SK-N-SH (cell line): ENCODE measurements around the gene VPS36. TPM values are rescaled to one million over a fixed set of nuclear protein-coding genes. Genes with fewer than 3 reads are reported as not detected.

Experiments used
- CTCF ChIA-PET: fragments of 300-600, 350-600 bp; formaldehyde crosslinking; extraction: SDS; loops from one replicate; lab custom pipeline; 2021; lab: Yijun Ruan, JAX
- POLR2A ChIA-PET: fragments of 350-600 bp; sonication (Branson Sonifier 250); formaldehyde crosslinking; extraction: SDS; loops from one replicate; lab custom pipeline; 2020; ENCODE audit warnings: antibody characterized with exemption, inconsistent platforms; lab: Yijun Ruan, JAX
- DNase-seq: peaks from one replicate; pipeline ENCODE4 v3.0.0; 2012
- H2AFZ ChIP-seq: fragments of 200-600 bp; sonication (generic); 2 replicates; pipeline ENCODE4 v1.8.1; 2016; ENCODE audit warnings: antibody characterized with exemption, mild to moderate bottlenecking, low read depth
- H3F3A ChIP-seq: fragments of 200-600 bp; sonication (generic); replicated peaks from 2 replicates; pipeline ENCODE3; 2016; ENCODE audit warnings: antibody characterized with exemption, mild to moderate bottlenecking; ENCODE audit not compliant: insufficient read depth
- H3K27ac ChIP-seq, 2 experiments: fragments of 200-500 bp in 1 of 2; fragments of 200-600 bp in 1 of 2; sonication (Bioruptor generic) in 1 of 2; sonication (generic), shearing (Covaris generic) in 1 of 2; 2 replicates each; pipeline versions ENCODE4 v1.5.1 to v1.6.1; 2014 to 2016; ENCODE audit warnings: low read depth in 2 of 2, inconsistent platforms in 1 of 2, low read length in 1 of 2, mild to moderate bottlenecking in 1 of 2, mixed read lengths in 1 of 2
- H3K27me3 ChIP-seq: fragments of 200-600 bp; sonication (generic), shearing (Covaris generic); 2 replicates; pipeline ENCODE4 v1.6.1; 2016; ENCODE audit warnings: mixed run types; ENCODE audit not compliant: insufficient read depth
- H3K36me3 ChIP-seq, 2 experiments: fragments of 200-500 bp in 1 of 2; fragments of 200-600 bp in 1 of 2; sonication (Bioruptor generic) in 1 of 2; sonication (generic) in 1 of 2; replicated peaks in 1 of 2; 2 replicates each; pipeline versions ENCODE3 to v1.5.1; 2014 to 2016; ENCODE audit warnings: low read length in 1 of 2, mild to moderate bottlenecking in 1 of 2; ENCODE audit not compliant: insufficient read depth in 2 of 2, control insufficient read depth in 1 of 2
- H3K4me1 ChIP-seq, 2 experiments: fragments of 200-500 bp in 1 of 2; fragments of 200-600 bp in 1 of 2; sonication (Bioruptor generic) in 1 of 2; sonication (generic), shearing (Covaris generic) in 1 of 2; 2 replicates each; pipeline versions ENCODE4 v1.5.1 to v1.6.1; 2014 to 2016; ENCODE audit warnings: low read depth in 1 of 2, low read length in 1 of 2, mixed run types in 1 of 2; ENCODE audit not compliant: insufficient read depth in 2 of 2, control insufficient read depth in 1 of 2
- H3K4me2 ChIP-seq: fragments of 200-600 bp; sonication (generic), shearing (Covaris generic); 2 replicates; pipeline ENCODE4 v1.6.1; 2017; ENCODE audit warnings: mixed run types
- H3K4me3 ChIP-seq, 2 experiments: fragments of 200-500 bp in 1 of 2; fragments of 200-600 bp in 1 of 2; sonication (Bioruptor generic) in 1 of 2; sonication (generic), shearing (Covaris generic) in 1 of 2; 2 replicates each; pipeline versions ENCODE4 v1.5.1 to v1.8.1; 2014 to 2016; ENCODE audit warnings: low read depth in 2 of 2, inconsistent platforms in 1 of 2, low read length in 1 of 2, mild to moderate bottlenecking in 1 of 2, mixed read lengths in 1 of 2, moderate library complexity in 1 of 2
- H3K79me2 ChIP-seq: fragments of 200-600 bp; sonication (generic); 2 replicates; pipeline ENCODE4 v1.8.1; 2017; ENCODE audit warnings: mild to moderate bottlenecking; ENCODE audit not compliant: insufficient read depth
- H3K9ac ChIP-seq: fragments of 200-600 bp; sonication (generic); 2 replicates; pipeline ENCODE4 v1.6.1; 2017; ENCODE audit warnings: mixed run types
- H3K9me2 ChIP-seq: fragments of 200-600 bp; sonication (generic); 2 replicates; pipeline ENCODE4 v1.6.1; 2017; ENCODE audit warnings: mixed run types
- H3K9me3 ChIP-seq: fragments of 200-600 bp; sonication (generic); 2 replicates; pipeline ENCODE4 v1.6.1; 2017; ENCODE audit warnings: mixed run types, mild to moderate bottlenecking, moderate library complexity
- H4K20me1 ChIP-seq: fragments of 200-600 bp; sonication (generic); 2 replicates; pipeline ENCODE4 v1.6.1; 2017; ENCODE audit warnings: mild to moderate bottlenecking, mixed run types; ENCODE audit not compliant: insufficient read depth
- FOXJ3 ChIP-seq: sonication (generic); formaldehyde crosslinking; IDR thresholded peaks from 2 replicates; pipeline ENCODE4 v1.5.1; 2020; ENCODE audit warnings: mild to moderate bottlenecking, missing genetic modification reagents
- GATA2 ChIP-seq: sonication (generic); formaldehyde crosslinking; IDR thresholded peaks from 2 replicates; pipeline ENCODE4 v1.5.0; 2020; ENCODE audit warnings: mild to moderate bottlenecking, missing genetic modification reagents
- JUND ChIP-seq: IDR thresholded peaks from 2 replicates; pipeline ENCODE4 v1.4.0; 2012
- NFIC ChIP-seq: IDR thresholded peaks from 2 replicates; pipeline ENCODE4 v1.4.0; 2012; ENCODE audit warnings: borderline replicate concordance
- REST ChIP-seq: IDR thresholded peaks from 2 replicates; pipeline ENCODE4 v1.6.1; 2012; ENCODE audit warnings: mild to moderate bottlenecking, low read depth, low read length, moderate library complexity
- TCF12 ChIP-seq: IDR thresholded peaks from 2 replicates; pipeline ENCODE4 v1.4.0; 2012
- TEAD4 ChIP-seq: IDR thresholded peaks from 2 replicates; pipeline ENCODE4 v1.4.0; 2012; ENCODE audit warnings: mild to moderate bottlenecking, borderline replicate concordance; ENCODE audit not compliant: insufficient read depth
- USF1 ChIP-seq: IDR thresholded peaks from 2 replicates; pipeline ENCODE4 v1.4.0; 2012; ENCODE audit warnings: low read depth, borderline replicate concordance
- USF2 ChIP-seq: fragments of 150-350 bp; IDR thresholded peaks from 2 replicates; pipeline ENCODE4 v1.6.1; 2017; ENCODE audit warnings: antibody characterized with exemption, low read length, low read depth, borderline replicate concordance
- WGBS: methylation state at CpG from one replicate; pipeline ENCODE4 v1.1.6; 2017; ENCODE audit warnings: low lambda C conversion rate; 5-methylcytosine and 5-hydroxymethylcytosine counted together
- polyA plus RNA-seq, 3 experiments: library from polyadenylated mRNA; depleted of rRNA; stranded (reverse); fragments of >200 nt; gene quantifications; 2 replicates each; pipeline ENCODE4 v1.2.3, GENCODE V29; 2012

Gene VPS36
- polyA plus RNA-seq, 1 of the 3 experiments (the other 2 are of a cell fraction) = 9.9 TPM

- Histone ChIP-seq H3K9ac (no peak overlapping the region), H3K4me2 (no peak overlapping the region), H3F3A (no peaks in the 10 kb centered on the region), H3K27ac (no peak overlapping the region), H3K9me2 (no peaks in the 10 kb centered on the region), H3K4me3 (no peak overlapping the region), H3K27me3 (no peaks in the 10 kb centered on the region), H3K79me2 (no peaks in the 10 kb centered on the region; the same call in 1 of the 2 replicates), H3K36me3 (no peaks in the 10 kb centered on the region), H3K9me3 (no peaks in the 10 kb centered on the region), H3K4me1 (no peaks in the 10 kb centered on the region), H2AFZ (no peak overlapping the region), H4K20me1 (no peaks in the 10 kb centered on the region)
- ChIA-PET POLR2A (no interaction called here), CTCF (interaction anchor here (1.3 kb wide), 1 partner anchor 67 kb away, joined by 4 read pairs; no protein-coding TSS in a partner anchor)
- 89% methylated on average over 1 of the region's 1 CpG for WGBS
- no peak for DNase-seq
- no peak for TF ChIP-seq TCF12
These were observed 67.1 kb downstream of the VPS36 start for GRCh38 chr13:52383366-52383765.

GRCh38 chr13:52378312-52378711 is 72.1 kb downstream of the VPS36 start:
- no peaks in the 10 kb centered on the region for H3K9me3 ChIP-seq
- POLR2A ChIA-PET = no interaction called here
- 97% methylated on average over 22 of the region's 22 CpGs for WGBS
- no peak for TF ChIP-seq REST
- no peak for TF ChIP-seq FOXJ3
- TF ChIP-seq GATA2 (CRISPR knock-in tag) = no peak
- no peak for TF ChIP-seq NFIC
- no peak for TF ChIP-seq USF2
- TF ChIP-seq, all 33 proteins: peak for 0
- Histone ChIP-seq H3K79me2 (no peaks in the 10 kb centered on the region; the same call in 1 of the 2 replicates), H3K4me3 (no peak overlapping the region), H2AFZ (no peak overlapping the region), H3K4me2 (no peak overlapping the region), H3K27me3 (no peaks in the 10 kb centered on the region), H3K9me2 (no peaks in the 10 kb centered on the region), H3K27ac (no peak overlapping the region), H3K36me3 (no peaks in the 10 kb centered on the region), H3K9ac (no peak overlapping the region), H4K20me1 (no peaks in the 10 kb centered on the region), H3K4me1 (no peaks in the 10 kb centered on the region), H3F3A (peaks cover 6% of the 10 kb centered on the region)
- CTCF ChIA-PET = interaction anchor here (1.0 kb wide), 1 partner anchor 73 kb away, joined by 4 read pairs; no protein-coding TSS in a partner anchor
- no peak for DNase-seq

- CTCF ChIA-PET = interaction anchor here (1.0 kb wide), 1 partner anchor 73 kb away, joined by 4 read pairs; no protein-coding TSS in a partner anchor
- no peak overlapping the region for H2AFZ ChIP-seq
- no peaks in the 10 kb centered on the region for H3K4me1 ChIP-seq
- H3F3A ChIP-seq = peaks cover 6% of the 10 kb centered on the region
- no peaks in the 10 kb centered on the region; the same call in 1 of the 2 replicates for H3K79me2 ChIP-seq
- no peaks in the 10 kb centered on the region for H3K36me3 ChIP-seq
- no peak overlapping the region for H3K4me3 ChIP-seq
- H3K27me3 ChIP-seq = no peaks in the 10 kb centered on the region
- TF ChIP-seq USF1 (no peak), REST (no peak), JUND (no peak), TEAD4 (no peak)
- TF ChIP-seq, all 33 proteins: peak for 0
- Histone ChIP-seq H3K4me2 (no peak overlapping the region), H4K20me1 (no peaks in the 10 kb centered on the region), H3K9me2 (no peaks in the 10 kb centered on the region), H3K9me3 (no peaks in the 10 kb centered on the region), H3K9ac (no peak overlapping the region), H3K27ac (no peak overlapping the region)
- no peak for DNase-seq
- POLR2A ChIA-PET = no interaction called here
- 97% methylated on average over 13 of the region's 21 CpGs for WGBS
These were observed 72.5 kb downstream of the VPS36 start for GRCh38 chr13:52377898-52378297.
